Activated naive CD4-positive, alpha-beta T cell (primary cell): ENCODE data around the gene RREB1.
A peak's percentile ranks its signal among the peaks of the same experiment; 100 is the strongest.

Experiments
- DNase-seq, 4 experiments: peaks; one replicate each; lab custom pipeline; 2025; lab: John Stamatoyannopoulos, UW

Gene RREB1

GRCh38 chr6:7124636-7125035 is 16.9 kb downstream of the RREB1 start:
- DNase-seq: no peak

GRCh38 chr6:7125290-7125689 is 17.5 kb downstream of the RREB1 start:
- no peak for DNase-seq

GRCh38 chr6:7126754-7127153 is 19.0 kb downstream of the RREB1 start:
- DNase-seq: no peak

GRCh38 chr6:7127680-7128079 is 19.9 kb downstream of the RREB1 start:
- DNase-seq: no peak

- no peak for DNase-seq
Measured at GRCh38 chr6:7129360-7129759, 21.6 kb downstream of the RREB1 start.

- no peak for DNase-seq
Measured at GRCh38 chr6:7129784-7130569, 22.2 kb downstream of the RREB1 start.

GRCh38 chr6:7131390-7131789 is 23.6 kb downstream of the RREB1 start:
- no peak for DNase-seq

GRCh38 chr6:7132398-7133035 is 24.8 kb downstream of the RREB1 start:
- DNase-seq: no peak

GRCh38 chr6:7134999-7135745 is 27.4 kb downstream of the RREB1 start:
- no peak for DNase-seq

- no peak for DNase-seq
Measured at GRCh38 chr6:7135755-7136154, 28.0 kb downstream of the RREB1 start.

GRCh38 chr6:7136859-7137334 is 29.1 kb downstream of the RREB1 start:
- no peak for DNase-seq

GRCh38 chr6:7137335-7138045 is 29.7 kb downstream of the RREB1 start:
- peak in 2 of 4 experiments; percentile 20 to 29 for DNase-seq

- no peak for DNase-seq
Measured at GRCh38 chr6:7138046-7138531, 30.3 kb downstream of the RREB1 start.

- DNase-seq: peak in 2 of 4 experiments; percentile 4 to 14
Measured at GRCh38 chr6:7138921-7139358, 31.2 kb downstream of the RREB1 start.

GRCh38 chr6:7139835-7140470 is 32.2 kb downstream of the RREB1 start:
- DNase-seq: no peak

- peak; percentile 36 to 78 (median 69) for DNase-seq
Measured at GRCh38 chr6:7140631-7141378, 33.0 kb downstream of the RREB1 start.

- DNase-seq: no peak
Measured at GRCh38 chr6:7142228-7142801, 34.6 kb downstream of the RREB1 start.

- DNase-seq: no peak
Measured at GRCh38 chr6:7142918-7143475, 35.2 kb downstream of the RREB1 start.

GRCh38 chr6:7143476-7143974 is 35.8 kb downstream of the RREB1 start:
- no peak for DNase-seq
